ENCODE results near the gene ZNF639.

ZNF639 gene

GRCh38 chr3:179318876-179319275 is 4.0 kb upstream of the ZNF639 start:
- no peak for DNase-seq (ENCODE audit: low read depth)

- peak; percentile 23 for DNase-seq (ENCODE audit: low read depth)
Observed at GRCh38 chr3:179321668-179322285, 1.1 kb upstream of the ZNF639 start.

- DNase-seq (ENCODE audit: low read depth) = peak; percentile 33
Observed at GRCh38 chr3:179323197-179324110, 623 bp downstream of the ZNF639 start.

- no peak for DNase-seq (ENCODE audit: low read depth)
Observed at GRCh38 chr3:179324270-179324754, 1.5 kb downstream of the ZNF639 start.

GRCh38 chr3:179330438-179330837 is 7.6 kb downstream of the ZNF639 start:
- DNase-seq (ENCODE audit: low read depth) = no peak

- DNase-seq (ENCODE audit: low read depth) = no peak
Observed at GRCh38 chr3:179332240-179332639, 9.4 kb downstream of the ZNF639 start.

GRCh38 chr3:179333084-179333483 is 10.3 kb downstream of the ZNF639 start:
- DNase-seq (ENCODE audit: low read depth) = no peak

- no peak for DNase-seq (ENCODE audit: low read depth)
Observed at GRCh38 chr3:179336345-179336929, 13.6 kb downstream of the ZNF639 start.

- peak; percentile 94 for DNase-seq (ENCODE audit: low read depth)
Observed at GRCh38 chr3:179347345-179348194, 24.7 kb downstream of the ZNF639 start, which contains the start of gene MFN1. Gene MFN1 (plus strand): TSS chr3:179347709. CDS start chr3:179348852, 1,143 bp downstream.

- DNase-seq (ENCODE audit: low read depth) = no peak
Observed at GRCh38 chr3:179348325-179349013, 25.6 kb downstream of the ZNF639 start.

GRCh38 chr3:179355996-179356395 is 33.2 kb downstream of the ZNF639 start:
- no peak for DNase-seq (ENCODE audit: low read depth)

GRCh38 chr3:179363332-179363731 is 40.5 kb downstream of the ZNF639 start:
- DNase-seq (ENCODE audit: low read depth) = no peak

- no peak for DNase-seq (ENCODE audit: low read depth)
Observed at GRCh38 chr3:179369621-179370020, 46.8 kb downstream of the ZNF639 start.

GRCh38 chr3:179373938-179374337 is 51.1 kb downstream of the ZNF639 start:
- no peak for DNase-seq (ENCODE audit: low read depth)

- no peak for DNase-seq (ENCODE audit: low read depth)
Observed at GRCh38 chr3:179375091-179375999, 52.5 kb downstream of the ZNF639 start.

- no peak for DNase-seq (ENCODE audit: low read depth)
Observed at GRCh38 chr3:179376474-179376873, 53.6 kb downstream of the ZNF639 start.
